GM19239 (cell line): Measurements from ENCODE around the gene TIAM2.
A peak's percentile ranks its signal among the peaks of the same experiment; 100 is the strongest.

Source experiments
- DNase-seq: peaks from one replicate; pipeline ENCODE4 v3.0.0; 2011; ENCODE audit warnings: low spot score; ENCODE audit not compliant: insufficient read length
- FAIRE-seq: peaks from 2 replicates; lab custom pipeline; 2011; peaks lifted over from hg19 to GRCh38; lab: Jason Lieb, UNC

TIAM2 gene

GRCh38 chr6:155120034-155120433 lies 124.9 kb downstream of the TIAM2 start:
- FAIRE-seq (no peak), DNase-seq (no peak)

GRCh38 chr6:155121294-155121693 lies 126.2 kb downstream of the TIAM2 start:
- DNase-seq (no peak), FAIRE-seq (no peak)

GRCh38 chr6:155121699-155122098 lies 126.6 kb downstream of the TIAM2 start:
- no peak for DNase-seq
- no peak for FAIRE-seq

- no peak for FAIRE-seq
These were observed 127.3 kb downstream of the TIAM2 start for GRCh38 chr6:155122199-155122950.

GRCh38 chr6:155123520-155123919 lies 128.4 kb downstream of the TIAM2 start:
- no peak for DNase-seq
- no peak for FAIRE-seq

More at GRCh38 chr6:155122199-155122950, 127.3 kb downstream of the TIAM2 start:
- DNase-seq = no peak

- no peak for FAIRE-seq
- no peak for DNase-seq
These were observed 130.8 kb downstream of the TIAM2 start for GRCh38 chr6:155125906-155126305.

GRCh38 chr6:155126727-155127439 lies 131.8 kb downstream of the TIAM2 start:
- FAIRE-seq = no peak
- DNase-seq = no peak

- no peak for DNase-seq
- FAIRE-seq = no peak
These were observed 133.9 kb downstream of the TIAM2 start for GRCh38 chr6:155128977-155129376.

GRCh38 chr6:155129744-155130143 lies 134.6 kb downstream of the TIAM2 start:
- FAIRE-seq (no peak), DNase-seq (no peak)

GRCh38 chr6:155130161-155130853 lies 135.2 kb downstream of the TIAM2 start:
- DNase-seq = no peak
- no peak for FAIRE-seq

GRCh38 chr6:155132617-155133016 lies 137.5 kb downstream of the TIAM2 start:
- FAIRE-seq (no peak), DNase-seq (no peak)

GRCh38 chr6:155141002-155141401 lies 145.9 kb downstream of the TIAM2 start:
- DNase-seq (no peak), FAIRE-seq (no peak)

- no peak for FAIRE-seq
These were observed 146.4 kb downstream of the TIAM2 start for GRCh38 chr6:155141512-155141911.

GRCh38 chr6:155142168-155143028 lies 147.3 kb downstream of the TIAM2 start:
- DNase-seq = no peak
- FAIRE-seq = no peak

More at GRCh38 chr6:155141512-155141911, 146.4 kb downstream of the TIAM2 start:
- no peak for DNase-seq

- DNase-seq (peak; percentile 25), FAIRE-seq (peak; percentile 66)
These were observed 148.0 kb downstream of the TIAM2 start for GRCh38 chr6:155143029-155143577.

- no peak for DNase-seq
- no peak for FAIRE-seq
These were observed 148.5 kb downstream of the TIAM2 start for GRCh38 chr6:155143578-155144106.

- FAIRE-seq (no peak), DNase-seq (no peak)
These were observed 151.1 kb downstream of the TIAM2 start for GRCh38 chr6:155146205-155146604.

- DNase-seq (no peak), FAIRE-seq (no peak)
These were observed 153.0 kb downstream of the TIAM2 start for GRCh38 chr6:155147958-155148663.
